SJCRH30 (cell line): Measurements from ENCODE around the gene TAGLN2. TPM values are rescaled to one million over a fixed set of nuclear protein-coding genes. Genes with fewer than 3 reads are reported as not detected.

Experiments
- DNase-seq, 2 experiments: peaks; one replicate each; pipeline ENCODE4 v3.0.0-alpha.2; 2015 to 2020
- H3K27ac ChIP-seq: fragments of 250-450 bp; sonication (Bioruptor Pico); 2 replicates; pipeline ENCODE4 v1.5.1; 2020; ENCODE audit warnings: mild to moderate bottlenecking, moderate library complexity
- H3K27me3 ChIP-seq: fragments of 250-450 bp; sonication (Bioruptor Pico); 2 replicates; pipeline ENCODE4 v1.5.1; 2020; ENCODE audit warnings: mild to moderate bottlenecking, moderate library complexity
- H3K36me3 ChIP-seq: fragments of 250-450 bp; sonication (Bioruptor Pico); 2 replicates; pipeline ENCODE4 v1.5.1; 2020; ENCODE audit warnings: mild to moderate bottlenecking, moderate library complexity
- H3K4me1 ChIP-seq: fragments of 250-450 bp; sonication (Bioruptor Pico); 2 replicates; pipeline ENCODE4 v1.5.1; 2020; ENCODE audit warnings: mild to moderate bottlenecking, moderate library complexity
- H3K4me3 ChIP-seq: fragments of 250-450 bp; sonication (Bioruptor Pico); 2 replicates; pipeline ENCODE4 v1.5.1; 2020; ENCODE audit warnings: mild to moderate bottlenecking, moderate library complexity
- H3K9me3 ChIP-seq: fragments of 250-450 bp; sonication (Bioruptor Pico); replicated peaks from 2 replicates; pipeline ENCODE4 v1.5.1; 2020; ENCODE audit warnings: mild to moderate bottlenecking, moderate library complexity
- total RNA-seq: library from RNA; depleted of rRNA; stranded (reverse); fragments of >200 nt; shearing (Covaris generic); gene quantifications from 2 replicates; pipeline ENCODE4 v1.2.3, GENCODE V29; 2014

TAGLN2 gene
- total RNA-seq, 1 experiment from 2014 or later, result 82.6 TPM

DNA sequence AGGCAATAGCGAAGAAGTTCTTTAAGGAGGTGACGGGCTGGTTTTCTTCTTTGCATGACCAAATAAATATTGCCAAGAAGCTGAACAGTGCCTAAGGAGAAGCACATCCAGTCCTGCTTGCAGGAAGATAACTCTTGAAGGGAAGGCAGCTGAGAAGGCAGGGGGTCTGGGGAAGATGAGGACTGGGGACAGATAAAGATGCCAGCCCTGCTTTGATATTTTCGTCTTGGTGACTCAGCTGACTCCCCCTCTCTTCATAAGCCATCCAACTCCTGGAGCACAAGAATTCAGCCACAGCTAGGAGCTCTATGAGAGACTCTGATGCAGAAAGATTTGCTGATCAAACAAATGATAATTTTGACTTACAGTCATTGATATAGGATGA, 28.8 kb downstream of the TAGLN2 start:
- no peak for DNase-seq
- H3K9me3 ChIP-seq, result no peaks in the 10 kb centered on the region
- peaks cover 12% of the 10 kb centered on the region for H3K4me1 ChIP-seq
- H3K27me3 ChIP-seq, result no peaks in the 10 kb centered on the region
- no peaks in the 10 kb centered on the region for H3K36me3 ChIP-seq
- no peak overlapping the region for H3K27ac ChIP-seq
- no peak overlapping the region for H3K4me3 ChIP-seq

DNA sequence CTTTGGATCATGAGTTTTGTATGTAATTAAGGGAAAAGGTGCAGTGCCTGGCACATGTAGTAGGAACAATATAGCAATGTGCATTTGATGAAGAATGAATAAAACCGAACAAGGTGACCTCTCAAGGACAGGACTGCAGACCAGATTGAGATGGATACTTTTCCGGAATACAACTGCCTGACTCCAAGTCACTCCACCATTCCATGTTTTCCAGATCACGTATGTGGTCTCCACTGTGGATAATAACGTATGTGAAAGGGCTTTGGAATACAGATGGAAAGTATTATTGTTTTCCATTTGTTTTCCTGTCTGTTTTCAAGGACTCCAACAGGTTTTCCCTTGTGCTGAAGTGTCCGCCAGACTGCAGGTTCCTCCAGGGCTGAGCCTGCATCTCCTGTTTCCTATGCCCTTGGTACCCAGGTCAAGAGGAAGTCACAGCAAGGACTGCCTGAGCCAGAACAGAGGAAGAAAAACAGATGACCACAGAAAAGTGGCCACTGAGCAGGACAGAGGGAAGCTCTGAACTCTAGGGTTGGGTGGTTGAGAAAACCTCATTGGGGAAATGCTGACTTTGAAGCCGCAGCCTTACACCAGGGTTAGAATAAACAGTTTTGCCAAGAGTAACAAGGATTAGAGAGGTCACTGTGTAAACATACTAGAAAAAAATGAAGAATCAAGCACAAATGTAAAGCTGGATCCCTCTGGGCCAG, 29.3 kb downstream of the TAGLN2 start:
- no peak overlapping the region for H3K4me3 ChIP-seq
- no peak overlapping the region for H3K27ac ChIP-seq
- no peak for DNase-seq
- no peaks in the 10 kb centered on the region for H3K9me3 ChIP-seq
- no peaks in the 10 kb centered on the region for H3K36me3 ChIP-seq
- peaks cover 12% of the 10 kb centered on the region for H3K4me1 ChIP-seq
- H3K27me3 ChIP-seq, result no peaks in the 10 kb centered on the region

DNA sequence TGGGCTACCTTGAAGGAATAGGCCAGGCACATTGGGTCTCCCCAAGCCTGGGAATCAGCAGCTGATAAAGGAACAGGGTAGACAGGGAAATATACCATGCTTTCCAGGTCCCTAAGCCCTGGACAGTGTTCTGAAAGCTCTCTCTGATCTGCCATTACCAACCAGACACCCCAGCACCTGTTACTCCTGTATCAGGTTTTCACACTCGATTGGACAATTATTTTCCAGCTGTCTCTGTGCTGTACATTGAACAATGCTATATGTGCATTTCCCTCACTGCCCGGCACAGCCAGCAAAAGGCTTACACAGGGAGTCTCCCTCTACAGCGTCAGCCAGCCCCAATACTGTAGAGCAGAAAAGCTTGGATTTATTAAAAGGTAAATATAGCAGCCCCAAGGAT, 30.0 kb downstream of the TAGLN2 start:
- no peaks in the 10 kb centered on the region for H3K27me3 ChIP-seq
- peak in 1 of 2 experiments; percentile 65 for DNase-seq

DNA sequence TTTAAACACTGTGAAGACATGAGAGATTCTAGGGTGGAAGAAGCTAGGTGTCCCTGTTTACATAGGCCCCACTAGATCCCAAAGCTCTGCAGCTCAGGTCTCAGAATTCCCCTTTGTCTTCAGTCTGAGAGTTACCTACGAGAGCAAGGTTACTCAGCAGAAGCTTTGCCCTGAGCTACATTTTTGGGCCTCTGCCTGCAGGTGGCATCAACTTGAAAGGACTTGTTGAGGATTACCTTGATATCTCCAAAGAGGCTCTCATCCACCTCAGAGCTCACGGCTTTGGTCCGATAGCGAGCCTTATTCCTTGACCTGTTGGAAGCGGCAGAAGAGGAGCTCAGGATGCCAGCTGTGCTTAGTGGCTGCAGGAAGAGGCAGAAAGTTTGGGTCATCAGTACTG, 32.4 kb downstream of the TAGLN2 start:
- H3K27me3 ChIP-seq, result no peaks in the 10 kb centered on the region
- no peak overlapping the region for H3K27ac ChIP-seq
- peaks cover 23% of the 10 kb centered on the region for H3K4me1 ChIP-seq
- DNase-seq, result no peak
- no peaks in the 10 kb centered on the region for H3K36me3 ChIP-seq
- no peaks in the 10 kb centered on the region for H3K9me3 ChIP-seq
- no peak overlapping the region for H3K4me3 ChIP-seq

More for the DNA sequence above, 30.0 kb downstream of the TAGLN2 start:
- Histone ChIP-seq H3K27ac (no peak overlapping the region), H3K9me3 (no peaks in the 10 kb centered on the region), H3K4me3 (no peak overlapping the region), H3K4me1 (peaks cover 13% of the 10 kb centered on the region), H3K36me3 (no peaks in the 10 kb centered on the region)

DNA sequence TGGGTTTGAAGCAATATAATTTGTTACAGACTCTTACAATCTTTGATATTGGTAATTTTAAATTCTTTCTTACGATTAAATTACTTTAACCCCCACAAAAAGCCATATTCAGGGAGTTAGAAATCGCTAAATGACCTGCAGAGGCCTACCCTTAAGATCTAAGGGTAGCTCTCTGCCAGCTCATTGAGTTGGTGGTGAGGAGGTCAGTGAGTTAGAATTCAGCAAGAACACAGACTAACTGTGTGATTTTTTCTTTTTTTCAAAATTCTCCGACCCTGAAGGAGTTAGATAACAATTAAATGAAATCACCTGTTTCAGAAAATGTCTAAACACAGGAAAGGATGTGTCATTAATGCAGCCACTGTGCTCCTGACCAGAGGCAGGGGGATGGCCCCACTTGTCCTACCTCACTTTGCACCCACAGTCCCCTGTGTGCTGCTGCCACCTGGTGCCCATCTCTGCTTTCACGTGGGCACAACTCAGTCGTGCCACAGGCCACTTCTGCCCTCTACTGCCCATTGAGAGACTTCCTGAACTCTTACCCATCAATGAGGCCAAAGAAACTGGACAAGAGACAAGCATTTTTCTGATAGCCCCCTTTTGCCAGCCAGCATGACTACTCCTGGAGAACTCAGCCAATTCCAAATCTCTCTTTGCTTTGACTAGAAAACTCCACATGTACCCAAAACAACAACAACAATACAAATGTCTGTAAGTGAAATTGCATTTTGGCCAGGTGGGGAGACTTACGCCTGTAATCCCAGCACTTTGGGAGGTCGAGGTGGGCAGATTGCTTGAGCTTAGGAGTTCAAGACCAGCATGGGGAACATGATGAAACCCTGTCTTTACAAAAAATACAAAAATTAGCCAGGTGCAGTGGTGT, 33.8 kb downstream of the TAGLN2 start:
- Histone ChIP-seq H3K4me1 (peaks cover 23% of the 10 kb centered on the region), H3K9me3 (no peaks in the 10 kb centered on the region), H3K27me3 (no peaks in the 10 kb centered on the region), H3K36me3 (no peaks in the 10 kb centered on the region), H3K4me3 (no peak overlapping the region), H3K27ac (no peak overlapping the region)
- DNase-seq, result peak; percentile 50 to 63

DNA sequence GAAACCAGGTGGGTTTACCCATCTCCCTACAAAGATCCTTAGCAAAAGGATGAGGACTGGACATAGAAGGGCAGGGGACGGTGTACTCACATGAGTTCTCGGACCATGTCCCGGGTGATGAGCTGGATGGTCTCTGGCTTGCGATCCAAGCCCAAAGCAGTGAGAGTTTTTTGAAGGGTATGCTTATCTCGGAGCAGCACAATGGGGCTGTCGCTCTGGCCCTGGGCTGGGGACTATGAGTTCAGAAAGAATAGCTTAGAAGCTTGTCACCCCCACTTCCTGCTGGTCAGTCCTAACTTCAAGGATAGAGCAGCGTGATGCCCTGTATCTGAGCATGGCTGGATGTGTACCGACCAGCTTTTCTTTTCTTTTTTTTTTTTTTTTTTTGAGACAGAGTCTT, 34.9 kb downstream of the TAGLN2 start:
- Histone ChIP-seq H3K27ac (no peak overlapping the region), H3K4me1 (peaks cover 12% of the 10 kb centered on the region), H3K4me3 (no peak overlapping the region), H3K36me3 (no peaks in the 10 kb centered on the region), H3K9me3 (no peaks in the 10 kb centered on the region), H3K27me3 (no peaks in the 10 kb centered on the region)
- DNase-seq, result no peak

DNA sequence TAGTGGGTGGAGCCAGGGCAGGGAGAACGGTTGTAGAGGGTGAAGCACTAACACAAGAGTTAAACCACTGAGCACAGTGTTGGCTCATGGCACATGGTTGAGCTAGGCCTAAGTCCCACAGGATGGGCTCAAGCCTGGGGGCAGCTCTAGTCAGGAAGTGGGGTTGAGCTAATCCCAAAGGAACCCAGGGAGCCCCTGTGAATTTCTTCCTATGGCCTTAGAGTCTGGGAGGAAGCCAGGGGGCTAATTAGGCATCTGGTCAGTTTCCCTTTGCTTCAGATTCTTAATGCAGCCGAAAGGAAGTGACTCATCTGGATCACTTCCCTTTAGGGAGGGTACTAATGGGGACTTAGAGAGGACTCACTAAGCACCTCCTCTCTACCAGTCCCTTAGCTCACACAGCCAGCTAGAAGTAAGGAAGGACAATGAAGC, 35.5 kb downstream of the TAGLN2 start:
- H3K36me3 ChIP-seq, result no peaks in the 10 kb centered on the region
- no peaks in the 10 kb centered on the region for H3K9me3 ChIP-seq
- peaks cover 11% of the 10 kb centered on the region for H3K4me1 ChIP-seq
- H3K4me3 ChIP-seq, result no peak overlapping the region
- H3K27ac ChIP-seq, result no peak overlapping the region; the same call in 1 of the 2 replicates
- DNase-seq, result peak; percentile 41 to 57
- H3K27me3 ChIP-seq, result no peaks in the 10 kb centered on the region

DNA sequence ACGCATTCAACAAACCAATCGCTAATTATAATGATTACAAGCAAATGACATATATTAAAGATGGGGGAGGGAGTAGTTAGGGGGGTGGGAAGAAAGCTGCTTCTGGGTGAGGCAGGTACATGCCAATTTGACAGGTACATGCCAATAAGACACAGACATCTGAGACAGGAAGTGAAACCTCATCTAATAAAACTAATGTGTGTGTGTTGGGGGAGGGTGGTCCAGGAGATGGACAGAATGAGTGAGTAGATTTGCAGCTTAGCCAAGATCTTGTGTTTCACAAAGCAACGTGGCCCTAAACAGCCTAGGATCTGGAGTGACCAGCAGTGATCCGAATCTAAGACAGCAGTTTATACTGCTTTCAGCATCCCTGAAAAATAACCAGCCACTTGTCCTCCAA, 36.1 kb downstream of the TAGLN2 start:
- H3K4me3 ChIP-seq, result no peak overlapping the region
- no peaks in the 10 kb centered on the region for H3K9me3 ChIP-seq
- H3K27me3 ChIP-seq, result no peaks in the 10 kb centered on the region
- H3K27ac ChIP-seq, result no peak overlapping the region
- peaks cover 11% of the 10 kb centered on the region for H3K4me1 ChIP-seq
- DNase-seq, result no peak
- H3K36me3 ChIP-seq, result no peaks in the 10 kb centered on the region

DNA sequence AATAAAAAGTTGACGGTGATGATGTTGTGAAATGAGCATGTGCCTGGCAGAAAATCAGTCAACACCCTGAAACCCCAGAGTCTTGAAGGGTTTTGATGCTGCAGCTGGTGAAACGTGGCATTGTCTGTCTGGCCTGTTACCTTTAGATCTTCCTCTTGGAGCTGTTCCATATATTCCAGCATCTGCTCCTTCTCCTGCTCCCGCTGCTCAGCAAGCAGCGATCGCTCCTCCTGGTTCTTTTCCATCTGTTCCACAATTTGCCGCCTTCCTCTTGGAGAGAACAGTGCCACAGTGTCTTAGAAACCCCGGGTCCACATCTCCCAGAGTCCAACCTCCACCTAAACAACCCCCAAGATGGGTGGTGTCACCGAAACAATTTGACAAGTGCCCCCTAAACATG, 41.0 kb downstream of the TAGLN2 start:
- Histone ChIP-seq H3K9me3 (no peaks in the 10 kb centered on the region; the same call in 1 of the 2 replicates), H3K4me1 (peaks cover 8% of the 10 kb centered on the region; the same call in 1 of the 2 replicates), H3K27ac (no peak overlapping the region), H3K27me3 (no peaks in the 10 kb centered on the region), H3K4me3 (no peak overlapping the region), H3K36me3 (no peaks in the 10 kb centered on the region)
- no peak for DNase-seq

DNA sequence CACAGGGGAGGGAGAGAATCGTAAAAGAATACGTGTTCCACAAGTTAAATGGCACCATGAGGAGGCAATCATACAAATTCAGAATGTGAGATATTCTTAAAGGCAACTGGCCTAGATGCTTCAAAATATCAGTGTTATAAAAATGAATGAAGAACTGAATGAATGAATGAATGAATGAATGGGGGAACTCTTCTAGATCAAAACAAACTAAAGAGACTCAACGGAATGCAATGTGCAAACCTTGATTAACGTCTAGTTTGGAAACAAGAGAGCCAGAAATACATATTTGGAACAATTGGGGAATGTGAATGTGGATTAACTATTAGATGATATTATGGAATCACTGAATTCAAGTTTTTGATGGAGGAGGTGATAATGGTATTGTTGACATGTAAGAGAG, 42.2 kb downstream of the TAGLN2 start:
- no peak for DNase-seq
- Histone ChIP-seq H3K27me3 (no peaks in the 10 kb centered on the region), H3K9me3 (no peaks in the 10 kb centered on the region; the same call in 1 of the 2 replicates), H3K4me3 (no peak overlapping the region), H3K4me1 (peaks cover 8% of the 10 kb centered on the region; the same call in 1 of the 2 replicates), H3K36me3 (no peaks in the 10 kb centered on the region), H3K27ac (no peak overlapping the region)

DNA sequence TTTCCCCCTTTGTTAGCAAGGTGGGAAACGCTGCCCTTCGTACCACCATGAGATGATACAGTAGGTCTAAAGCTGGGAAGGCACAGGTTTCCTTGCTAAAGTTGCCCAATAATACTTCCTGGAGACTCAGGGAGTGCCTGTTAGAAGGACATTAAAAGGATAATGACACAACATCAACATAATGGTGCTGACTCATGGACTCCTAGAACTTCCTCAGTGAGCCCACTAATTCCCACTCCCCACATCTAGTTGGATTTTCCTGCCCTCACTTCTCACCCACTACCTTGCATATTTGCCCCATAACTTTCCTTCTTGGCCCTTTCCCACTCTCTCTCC, 42.8 kb downstream of the TAGLN2 start:
- Histone ChIP-seq H3K4me1 (peaks cover 8% of the 10 kb centered on the region; the same call in 1 of the 2 replicates), H3K4me3 (no peak overlapping the region), H3K27ac (no peak overlapping the region), H3K9me3 (no peaks in the 10 kb centered on the region; the same call in 1 of the 2 replicates), H3K36me3 (no peaks in the 10 kb centered on the region), H3K27me3 (no peaks in the 10 kb centered on the region)
- DNase-seq, result no peak

DNA sequence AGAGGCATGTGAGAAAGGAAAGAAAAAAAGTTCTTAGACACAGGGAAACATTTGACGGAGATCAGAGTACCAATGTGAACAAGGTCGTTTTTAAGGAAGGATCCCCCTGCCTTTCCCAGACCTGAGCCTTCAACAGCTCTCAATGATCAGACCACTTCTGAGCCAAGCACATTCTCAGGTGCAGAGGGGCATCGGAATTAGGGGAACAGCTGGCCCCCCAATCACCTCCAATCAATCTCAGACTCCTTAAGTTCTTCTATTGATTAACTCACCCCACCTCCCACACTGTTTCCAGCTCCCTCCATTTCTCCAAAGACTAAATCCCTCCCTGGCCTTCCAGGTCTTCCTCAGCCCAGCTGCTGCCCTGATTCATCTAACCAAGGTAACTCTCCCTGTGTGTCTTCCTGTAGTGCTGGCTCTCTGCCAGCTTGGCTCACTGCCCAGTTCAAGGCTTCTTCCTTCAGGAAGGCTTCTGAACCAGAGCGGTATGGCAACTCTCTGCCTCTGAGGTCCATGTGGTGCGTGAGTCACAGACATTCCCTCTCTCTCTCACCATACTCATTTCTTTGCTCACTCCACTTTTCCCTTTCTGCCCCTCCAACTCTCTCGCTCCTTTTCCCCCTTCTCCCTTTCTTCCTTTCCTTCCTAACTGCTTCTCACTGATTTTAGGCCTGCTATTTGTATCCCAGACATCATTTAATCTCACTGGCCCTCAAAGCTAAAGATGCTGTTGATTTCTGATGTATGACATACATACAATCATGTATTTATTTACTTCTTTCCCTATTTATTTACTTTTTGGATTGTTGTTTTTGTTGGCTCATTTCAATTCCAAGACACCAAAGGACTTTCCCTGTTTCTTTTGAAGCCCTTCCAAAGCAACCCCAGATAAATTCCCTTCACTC, 43.4 kb downstream of the TAGLN2 start:
- Histone ChIP-seq H3K27me3 (no peaks in the 10 kb centered on the region), H3K27ac (no peak overlapping the region), H3K4me1 (peaks cover 8% of the 10 kb centered on the region; the same call in 1 of the 2 replicates), H3K9me3 (no peaks in the 10 kb centered on the region; the same call in 1 of the 2 replicates), H3K4me3 (no peak overlapping the region), H3K36me3 (no peaks in the 10 kb centered on the region)
- peak; percentile 75 to 81 for DNase-seq

DNA sequence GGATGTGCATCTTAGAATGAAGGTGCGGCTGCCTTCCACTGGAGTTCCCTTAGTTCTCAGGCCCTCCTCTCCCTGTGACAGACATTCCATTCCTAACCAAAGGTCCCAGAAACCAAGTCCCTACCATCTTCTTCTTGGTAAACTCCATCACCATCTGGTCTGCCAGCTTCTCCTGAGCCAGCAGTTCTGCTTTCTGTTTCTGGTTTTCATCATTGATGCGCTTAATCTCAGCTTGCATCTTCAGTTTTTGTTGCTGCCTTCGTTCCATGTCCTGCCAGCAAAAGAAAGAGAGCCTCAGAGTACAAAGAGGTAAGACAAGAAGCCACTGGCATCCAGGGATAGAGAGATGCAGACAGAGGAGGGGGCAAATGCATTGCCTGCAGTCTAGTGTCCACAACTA, 44.9 kb downstream of the TAGLN2 start:
- Histone ChIP-seq H3K27me3 (no peaks in the 10 kb centered on the region), H3K4me1 (peaks cover 8% of the 10 kb centered on the region; the same call in 1 of the 2 replicates), H3K27ac (no peak overlapping the region), H3K36me3 (no peaks in the 10 kb centered on the region), H3K4me3 (no peak overlapping the region), H3K9me3 (no peaks in the 10 kb centered on the region; the same call in 1 of the 2 replicates)
- no peak for DNase-seq

DNA sequence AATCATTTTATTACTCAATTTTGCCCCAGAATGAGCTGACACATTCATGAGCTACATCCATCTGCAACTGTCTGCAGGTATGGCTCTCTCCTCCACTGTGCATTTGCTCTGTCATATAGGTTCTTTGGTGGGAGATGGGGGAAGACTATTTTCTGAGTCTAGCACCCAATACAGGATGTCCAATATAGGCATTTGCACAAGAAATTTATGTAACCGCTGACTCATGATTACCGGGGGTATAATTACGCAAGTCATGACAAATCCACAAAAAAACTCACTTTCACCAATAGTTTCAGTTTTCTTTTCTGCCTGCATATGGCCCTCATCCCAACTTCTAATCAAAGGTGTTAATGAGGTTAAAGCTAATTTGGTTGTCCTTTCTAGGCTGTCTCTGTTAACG, 45.3 kb downstream of the TAGLN2 start:
- H3K9me3 ChIP-seq, result no peaks in the 10 kb centered on the region; the same call in 1 of the 2 replicates
- H3K27ac ChIP-seq, result no peak overlapping the region
- no peak for DNase-seq
- no peaks in the 10 kb centered on the region for H3K27me3 ChIP-seq
- H3K4me3 ChIP-seq, result no peak overlapping the region
- H3K4me1 ChIP-seq, result peaks cover 8% of the 10 kb centered on the region; the same call in 1 of the 2 replicates
- no peaks in the 10 kb centered on the region for H3K36me3 ChIP-seq
